Measurements from ENCODE around the gene HSPA4L. TPM values are rescaled to one million over a fixed set of nuclear protein-coding genes. Genes with fewer than 3 reads are reported as not detected.

HSPA4L gene
- total RNA-seq, 4 donors from 2014 or later: 0.36 to 1.2 (median 0.74) TPM

- Histone ChIP-seq H3K4me1 (no peaks in the 10 kb centered on the region), H3K27me3 (no peaks in the 10 kb centered on the region), H3K36me3 (no peaks in the 10 kb centered on the region), H3K4me3 (no peak overlapping the region), H3K27ac (no peak overlapping the region), H3K9me3 (no peaks in the 10 kb centered on the region)
- in situ Hi-C loops (cut with MboI; ENCODE audit: low sequenced_read_pairs in 4 of 4) (no loop called here), intact Hi-C loops (cut with DNase I; ENCODE audit: low total_unique reads) (no loop called here)
- DNase-seq (no peak), ATAC-seq (no peak)
- TF ChIP-seq, protein P1, sequence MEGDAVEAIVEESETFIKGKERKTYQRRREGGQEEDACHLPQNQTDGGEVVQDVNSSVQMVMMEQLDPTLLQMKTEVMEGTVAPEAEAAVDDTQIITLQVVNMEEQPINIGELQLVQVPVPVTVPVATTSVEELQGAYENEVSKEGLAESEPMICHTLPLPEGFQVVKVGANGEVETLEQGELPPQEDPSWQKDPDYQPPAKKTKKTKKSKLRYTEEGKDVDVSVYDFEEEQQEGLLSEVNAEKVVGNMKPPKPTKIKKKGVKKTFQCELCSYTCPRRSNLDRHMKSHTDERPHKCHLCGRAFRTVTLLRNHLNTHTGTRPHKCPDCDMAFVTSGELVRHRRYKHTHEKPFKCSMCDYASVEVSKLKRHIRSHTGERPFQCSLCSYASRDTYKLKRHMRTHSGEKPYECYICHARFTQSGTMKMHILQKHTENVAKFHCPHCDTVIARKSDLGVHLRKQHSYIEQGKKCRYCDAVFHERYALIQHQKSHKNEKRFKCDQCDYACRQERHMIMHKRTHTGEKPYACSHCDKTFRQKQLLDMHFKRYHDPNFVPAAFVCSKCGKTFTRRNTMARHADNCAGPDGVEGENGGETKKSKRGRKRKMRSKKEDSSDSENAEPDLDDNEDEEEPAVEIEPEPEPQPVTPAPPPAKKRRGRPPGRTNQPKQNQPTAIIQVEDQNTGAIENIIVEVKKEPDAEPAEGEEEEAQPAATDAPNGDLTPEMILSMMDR (IDR thresholded peaks at IDR 0.05 in 4 of 5, conservative IDR thresholded peaks at IDR 0.05 in 1 of 5): no peak
- TF ChIP-seq POLR2A (IDR thresholded peaks at IDR 0.05): no peak
These were observed 61.8 kb downstream of the HSPA4L start for GRCh38 chr4:127843704-127844600.

- no peaks in the 10 kb centered on the region for H3K36me3 ChIP-seq
- no peak for ATAC-seq
- TF ChIP-seq, protein P1 (IDR thresholded peaks at IDR 0.05 in 4 of 5, conservative IDR thresholded peaks at IDR 0.05 in 1 of 5): no peak
- TF ChIP-seq POLR2A (IDR thresholded peaks at IDR 0.05): no peak
- in situ Hi-C loops (cut with MboI; ENCODE audit: low sequenced_read_pairs in 4 of 4) (no loop called here), intact Hi-C loops (cut with DNase I; ENCODE audit: low total_unique reads) (no loop called here)
- no peak for DNase-seq
- H3K27me3 ChIP-seq: no peaks in the 10 kb centered on the region
- no peak overlapping the region for H3K27ac ChIP-seq
- no peaks in the 10 kb centered on the region for H3K4me1 ChIP-seq
- H3K9me3 ChIP-seq: peaks cover 0 to 1% (median 0%) of the 10 kb centered on the region in 3 donors
- no peak overlapping the region for H3K4me3 ChIP-seq
These were observed 62.5 kb downstream of the HSPA4L start for GRCh38 chr4:127844601-127845116.

DNA sequence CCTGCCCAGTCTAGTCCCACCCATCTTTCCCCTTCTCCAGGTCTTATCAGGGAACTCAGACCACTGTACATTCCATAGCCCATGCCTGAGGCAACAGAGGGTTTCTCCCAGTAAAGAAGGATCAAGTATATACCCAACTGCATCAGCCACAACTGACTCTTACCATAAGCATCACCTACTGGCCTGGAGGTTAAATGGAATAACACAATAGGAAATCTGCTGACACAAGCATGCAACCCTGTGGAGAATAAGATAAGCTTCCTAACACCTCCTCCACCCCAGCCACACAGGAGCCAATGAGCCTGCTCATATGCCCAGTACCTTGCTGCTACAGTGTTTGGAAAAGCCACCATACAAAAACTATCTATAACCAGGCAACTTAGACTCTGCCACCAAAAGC is 63.9 kb downstream of the HSPA4L start:
- in situ Hi-C loops (cut with MboI; ENCODE audit: low sequenced_read_pairs in 4 of 4): no loop called here
- intact Hi-C loops (cut with DNase I; ENCODE audit: low total_unique reads): no loop called here

GRCh38 chr4:127846765-127847164 is 64.6 kb downstream of the HSPA4L start:
- Histone ChIP-seq H3K27me3 (no peaks in the 10 kb centered on the region), H3K4me3 (no peak overlapping the region), H3K9me3 (peaks cover 0 to 10% (median 0%) of the 10 kb centered on the region in 3 donors), H3K27ac (no peak overlapping the region), H3K36me3 (no peaks in the 10 kb centered on the region), H3K4me1 (no peaks in the 10 kb centered on the region)
- ATAC-seq: no peak
- DNase-seq: no peak
- intact Hi-C loops (cut with DNase I; ENCODE audit: low total_unique reads): no loop called here
- in situ Hi-C loops (cut with MboI; ENCODE audit: low sequenced_read_pairs in 4 of 4): no loop called here
- TF ChIP-seq, protein P1 (IDR thresholded peaks at IDR 0.05 in 4 of 5, conservative IDR thresholded peaks at IDR 0.05 in 1 of 5): no peak
- TF ChIP-seq POLR2A (IDR thresholded peaks at IDR 0.05): no peak

More for the DNA sequence above, 63.9 kb downstream of the HSPA4L start:
- H3K27ac ChIP-seq: no peak overlapping the region
- no peaks in the 10 kb centered on the region for H3K36me3 ChIP-seq
- no peaks in the 10 kb centered on the region for H3K4me1 ChIP-seq
- DNase-seq (no peak), ATAC-seq (no peak)
- H3K9me3 ChIP-seq: peaks cover 0 to 10% (median 0%) of the 10 kb centered on the region in 3 donors
- no peak overlapping the region for H3K4me3 ChIP-seq
- no peak for TF ChIP-seq POLR2A (IDR thresholded peaks at IDR 0.05)
- TF ChIP-seq, protein P1 (IDR thresholded peaks at IDR 0.05 in 4 of 5, conservative IDR thresholded peaks at IDR 0.05 in 1 of 5): no peak
- no peaks in the 10 kb centered on the region for H3K27me3 ChIP-seq
